CMK (cell line): Measurements from ENCODE around the gene CDRT4.
"Not testable (repeated sequence)": the region's sequence is repeated elsewhere in the genome, so short reads cannot be mapped to it uniquely, and the experiment has no call there.

Experiments used
- DNase-seq: peaks from one replicate; pipeline ENCODE4 v3.0.0-alpha.2; 2010; ENCODE audit warnings: low read depth

CDRT4 gene

DNA sequence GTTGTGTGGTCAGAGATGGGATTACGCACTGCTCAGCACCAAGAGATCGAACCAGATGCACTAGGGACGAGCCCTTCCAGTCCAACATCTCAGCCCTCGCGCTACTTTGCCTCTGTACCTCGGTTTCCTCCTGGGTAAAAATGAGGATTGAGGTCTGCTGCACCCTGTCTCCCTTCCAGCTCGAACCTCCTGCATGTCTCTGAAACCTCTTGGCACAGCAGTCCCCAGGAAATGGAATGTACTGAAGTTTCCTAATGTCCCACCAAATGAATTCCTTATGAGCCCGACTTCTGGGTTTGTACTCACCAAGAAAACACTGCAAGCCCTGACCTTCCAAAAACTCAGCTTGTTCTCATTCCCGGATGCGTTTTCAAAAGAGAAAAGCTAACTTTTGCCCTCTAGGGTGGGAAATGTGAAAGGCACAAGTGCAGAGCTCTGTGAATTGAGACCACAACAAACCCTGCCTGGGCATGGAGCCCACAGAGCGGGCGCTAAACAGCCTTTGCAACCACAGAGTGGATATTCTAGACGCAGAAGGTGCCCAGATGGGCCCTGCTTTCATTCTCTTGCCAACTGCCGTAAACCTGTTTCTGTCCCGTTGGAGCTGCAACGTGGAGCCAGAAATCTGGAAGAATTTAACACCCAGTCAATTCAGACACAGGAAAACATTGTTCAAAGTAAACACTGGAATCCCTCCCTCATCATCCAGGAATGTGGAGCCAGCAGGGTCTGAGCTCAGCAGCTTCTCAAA lies 10.3 kb downstream of the CDRT4 start:
- no peak for DNase-seq

DNA sequence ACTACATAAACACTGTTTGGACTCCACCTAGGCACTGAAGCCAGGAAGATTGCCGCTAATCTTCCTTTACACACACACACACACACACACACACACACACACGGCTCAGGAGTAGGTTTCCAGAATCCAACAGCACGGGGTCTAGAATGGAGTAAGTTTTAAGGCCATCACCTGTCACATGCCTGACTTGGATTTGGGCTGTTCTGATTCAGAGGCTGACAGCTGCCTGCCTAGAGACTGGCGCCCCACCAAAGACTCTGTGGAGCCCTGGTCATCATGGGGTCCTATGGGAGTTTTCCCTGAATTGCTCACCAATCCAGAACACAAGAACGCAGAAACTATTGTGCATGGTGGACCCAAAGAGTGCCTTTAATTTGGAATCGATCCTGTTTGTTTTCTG lies 10.9 kb downstream of the CDRT4 start:
- DNase-seq = no peak

DNA sequence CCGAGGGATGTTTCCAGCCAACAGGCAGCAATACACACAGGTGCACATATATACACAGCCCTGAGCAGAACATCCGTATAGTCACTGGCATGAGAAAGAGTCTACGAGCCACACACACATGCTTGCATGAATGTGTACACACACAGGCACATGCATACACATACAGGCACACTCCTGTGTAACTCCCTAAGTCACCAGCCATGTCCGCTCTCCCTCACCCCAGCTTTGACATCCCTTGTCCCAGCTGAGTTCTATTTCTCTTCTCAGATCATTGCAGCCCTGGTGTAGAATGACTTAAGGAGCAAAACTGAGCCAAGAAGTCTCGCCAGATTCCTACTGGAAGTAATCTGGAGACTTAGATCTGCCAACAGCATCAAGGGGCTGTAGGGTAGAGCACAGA lies 13.1 kb downstream of the CDRT4 start:
- no peak for DNase-seq

DNA sequence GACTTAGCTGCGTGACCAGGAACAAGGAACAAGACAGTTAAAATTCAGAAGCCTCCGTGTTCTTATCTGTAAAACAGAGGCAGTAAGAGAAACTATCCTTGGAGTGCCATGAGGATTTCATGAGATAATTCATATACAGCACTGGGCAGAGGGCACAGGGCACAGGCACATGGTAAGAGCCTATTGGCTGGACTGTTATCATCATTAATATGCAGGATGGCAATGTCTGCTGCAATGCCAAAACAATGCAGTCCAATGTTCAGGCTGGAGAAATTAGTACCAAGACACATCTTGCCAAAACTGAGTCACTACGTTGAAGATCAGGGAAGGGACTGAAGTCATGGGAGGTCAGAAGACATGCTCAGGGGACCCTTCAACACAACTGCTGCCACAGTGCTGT lies 13.6 kb downstream of the CDRT4 start:
- no peak for DNase-seq

DNA sequence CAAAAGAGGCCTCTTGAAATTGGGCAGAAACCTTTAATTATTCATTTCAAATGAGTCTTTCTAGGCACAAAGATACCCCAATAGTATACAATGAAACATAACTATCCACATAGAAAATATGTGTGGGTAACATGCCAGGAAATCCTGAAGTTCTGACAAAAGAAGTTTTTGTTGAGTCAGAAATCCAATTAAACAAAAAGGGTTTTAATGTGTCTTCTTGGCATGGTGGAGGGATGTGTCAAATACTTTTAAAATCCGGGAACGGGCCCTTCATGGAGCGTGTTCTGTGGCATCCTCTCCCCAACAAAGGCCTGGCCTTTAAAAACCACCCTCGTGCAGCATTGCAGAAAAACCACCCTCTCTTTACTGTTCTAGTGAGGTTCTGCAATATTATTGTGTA lies 14.2 kb downstream of the CDRT4 start:
- no peak for DNase-seq

DNA sequence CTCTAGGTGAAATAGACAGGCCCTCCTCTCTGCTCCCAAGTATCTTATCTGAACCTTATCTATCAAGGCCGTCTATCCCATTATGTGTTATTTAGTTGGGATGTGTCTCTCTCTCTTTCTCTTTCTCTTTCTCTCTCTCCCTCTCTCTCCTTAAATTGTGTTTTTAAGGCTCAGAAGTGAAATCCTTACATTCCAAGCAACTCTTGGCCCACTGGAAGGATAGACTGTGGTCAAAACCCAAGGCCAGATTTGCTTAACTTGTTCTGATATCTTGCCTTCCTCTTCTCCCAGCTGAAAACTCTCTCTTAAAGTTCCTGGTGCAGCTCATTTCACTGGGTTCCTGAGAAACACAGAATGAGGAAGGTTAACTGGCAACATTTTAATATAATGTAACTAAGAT lies 14.7 kb downstream of the CDRT4 start:
- DNase-seq = no peak

DNA sequence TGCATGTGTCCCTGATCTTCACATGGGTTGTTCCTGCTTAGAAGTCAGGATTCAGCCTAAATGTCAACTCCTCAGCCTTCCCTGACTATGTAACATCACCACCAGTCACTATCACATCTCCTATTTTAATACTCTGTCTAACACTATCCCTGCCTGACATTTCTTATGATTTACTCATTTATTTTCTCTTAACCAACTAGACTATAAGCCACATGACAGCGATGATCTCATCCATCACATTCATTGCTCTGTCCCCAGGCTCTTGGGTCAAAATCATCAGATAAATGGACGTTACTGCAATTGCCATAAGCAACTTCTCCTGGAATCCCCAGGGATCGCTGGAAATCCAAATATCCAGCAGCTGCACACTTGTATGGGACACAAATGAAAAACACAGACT lies 15.7 kb downstream of the CDRT4 start:
- no peak for DNase-seq

DNA sequence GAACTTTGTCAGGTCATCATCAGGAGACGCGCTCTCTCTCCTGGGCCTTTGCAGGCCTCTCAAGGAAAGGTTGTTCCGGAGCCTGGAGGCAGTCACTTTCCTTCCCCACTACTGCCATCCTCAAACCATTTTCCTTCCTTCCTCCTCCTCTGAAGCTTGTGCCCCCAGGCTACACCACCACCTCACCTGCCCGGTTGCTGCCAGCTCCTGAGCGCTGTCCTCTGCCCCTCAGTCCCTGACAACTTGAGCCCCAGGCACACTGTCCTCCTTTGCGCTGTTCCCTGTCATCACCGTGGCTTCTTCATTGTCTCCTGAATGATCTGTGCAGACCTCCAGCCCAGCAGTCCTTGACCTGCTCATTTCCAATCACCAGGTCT lies 18.9 kb downstream of the CDRT4 start:
- no peak for DNase-seq

DNA sequence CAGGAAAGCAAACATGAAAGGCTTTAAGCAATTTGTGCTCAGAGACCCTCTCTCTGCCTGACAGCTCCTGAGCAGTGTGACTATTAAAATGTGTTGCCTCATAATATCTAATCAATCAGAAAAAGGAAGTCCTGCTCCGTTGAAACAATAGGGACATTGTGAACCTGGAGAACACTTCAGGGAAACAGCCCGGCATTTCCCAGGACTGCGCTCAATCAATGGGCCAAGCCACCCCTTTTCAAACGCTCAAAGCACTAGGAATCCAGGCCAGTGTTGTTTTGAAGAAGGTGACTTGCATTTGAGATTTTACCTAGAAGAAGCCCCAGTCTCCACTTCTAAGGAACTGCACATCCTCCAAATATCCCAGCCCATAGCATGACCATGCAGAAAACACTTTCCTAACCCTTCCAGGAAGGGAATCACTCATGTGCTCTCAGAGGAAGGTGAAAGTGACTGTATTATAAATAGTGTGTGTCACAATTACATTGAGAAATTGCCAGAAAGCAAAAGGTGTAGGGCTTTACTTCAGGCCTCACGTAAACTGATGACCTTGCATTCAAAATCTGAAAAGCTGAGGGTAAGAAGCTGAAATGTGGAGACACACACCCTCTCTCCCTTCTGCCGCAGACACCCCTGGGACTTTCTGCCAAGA lies 19.4 kb downstream of the CDRT4 start:
- DNase-seq = no peak

DNA sequence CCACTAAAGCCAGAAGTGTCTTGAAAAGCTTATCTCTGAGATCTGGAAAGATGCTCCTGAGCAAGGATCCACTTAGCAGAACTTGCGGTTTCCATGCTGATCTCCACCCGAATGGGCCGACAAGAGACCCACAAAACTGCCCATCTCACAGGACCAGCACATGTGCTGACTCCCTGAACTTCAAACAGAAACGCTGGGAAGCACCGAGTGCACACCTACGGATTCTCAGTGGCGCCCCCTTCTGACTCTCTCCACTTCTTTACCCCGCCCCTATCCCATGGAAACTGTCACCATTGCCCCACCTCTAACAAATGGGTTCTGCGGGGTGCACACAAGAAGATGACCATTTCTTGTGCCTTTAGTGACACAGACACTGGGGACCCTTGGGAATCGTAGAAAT lies 21.4 kb downstream of the CDRT4 start:
- DNase-seq = peak; percentile 35

DNA sequence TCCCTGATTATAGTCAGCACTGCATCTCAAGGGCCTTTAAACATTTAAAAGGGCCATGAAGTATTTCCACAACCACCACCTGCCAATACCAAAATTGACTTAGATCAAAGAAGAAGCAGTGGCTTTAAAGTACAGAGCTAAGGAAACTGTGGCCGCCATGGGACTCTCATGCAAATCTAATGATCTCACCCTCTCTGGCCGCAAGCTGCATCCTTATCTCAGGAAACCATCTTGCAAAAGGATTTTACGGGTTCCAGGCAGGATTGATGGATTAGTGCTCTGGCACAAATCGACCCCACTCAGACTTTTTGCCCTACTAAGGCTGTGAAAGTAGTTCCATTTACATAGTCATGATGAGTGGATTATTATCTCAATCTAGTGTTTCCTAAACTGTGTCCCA lies 22.6 kb downstream of the CDRT4 start:
- DNase-seq = peak; percentile 50

DNA sequence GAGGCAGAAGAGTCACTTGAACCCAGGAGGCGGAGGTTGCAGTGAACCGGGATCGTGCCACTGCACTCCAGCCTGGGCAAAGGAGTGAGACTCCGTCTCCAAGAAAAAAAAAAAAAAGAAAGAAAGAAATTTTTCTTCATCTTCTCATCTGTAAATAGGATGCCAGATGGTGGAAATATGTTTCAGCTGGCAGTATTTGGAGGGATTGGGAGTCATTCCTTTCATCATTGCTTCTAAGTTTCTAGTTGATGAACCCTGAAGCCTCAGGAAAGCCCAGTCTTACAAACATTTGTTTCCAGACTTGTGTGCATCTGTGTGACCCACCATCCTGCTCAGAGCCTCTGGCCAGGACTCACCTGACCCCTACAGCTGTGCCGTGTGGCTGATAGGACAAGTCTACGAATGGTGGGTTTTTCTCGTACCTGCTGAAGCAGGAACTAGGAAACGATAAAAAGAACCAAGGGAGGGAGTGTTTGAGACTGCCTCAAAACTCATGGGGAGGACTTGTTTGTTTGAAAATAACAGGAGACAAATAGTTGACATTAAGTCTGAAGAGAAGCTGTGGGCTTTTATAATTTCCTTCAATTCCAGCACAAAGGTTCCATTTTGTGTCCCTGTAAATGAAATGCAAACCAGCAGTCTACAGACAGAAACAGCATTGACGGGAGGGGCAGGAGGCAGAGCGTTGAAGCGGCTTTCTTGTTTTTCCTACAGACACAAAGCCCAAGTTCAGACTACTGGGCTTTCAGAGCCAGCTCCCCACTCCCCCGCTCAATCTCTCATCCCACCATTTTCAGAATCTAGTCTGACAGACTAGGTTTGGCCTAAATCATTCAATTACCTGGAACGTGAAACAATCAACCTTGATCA lies 24.9 kb downstream of the CDRT4 start:
- DNase-seq = no peak

DNA sequence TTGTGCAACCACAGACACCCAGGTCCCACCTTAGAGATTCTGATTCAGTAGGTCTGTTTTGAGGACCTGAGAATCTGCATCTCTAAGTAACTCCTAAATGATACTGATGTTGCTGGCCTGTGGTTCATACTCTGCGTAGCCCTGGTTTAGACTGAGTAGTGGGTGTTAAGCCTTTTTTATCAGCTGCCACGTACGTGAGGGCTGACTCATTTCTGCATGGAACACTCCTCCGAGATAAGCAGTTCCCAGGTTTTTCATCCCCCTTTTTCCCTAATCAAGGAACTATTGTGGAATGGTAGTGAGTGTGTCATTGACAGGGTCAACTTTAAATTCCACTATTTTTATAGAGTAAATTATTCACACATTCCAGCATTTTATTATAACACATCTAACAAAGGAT lies 26.1 kb downstream of the CDRT4 start:
- no peak for DNase-seq

DNA sequence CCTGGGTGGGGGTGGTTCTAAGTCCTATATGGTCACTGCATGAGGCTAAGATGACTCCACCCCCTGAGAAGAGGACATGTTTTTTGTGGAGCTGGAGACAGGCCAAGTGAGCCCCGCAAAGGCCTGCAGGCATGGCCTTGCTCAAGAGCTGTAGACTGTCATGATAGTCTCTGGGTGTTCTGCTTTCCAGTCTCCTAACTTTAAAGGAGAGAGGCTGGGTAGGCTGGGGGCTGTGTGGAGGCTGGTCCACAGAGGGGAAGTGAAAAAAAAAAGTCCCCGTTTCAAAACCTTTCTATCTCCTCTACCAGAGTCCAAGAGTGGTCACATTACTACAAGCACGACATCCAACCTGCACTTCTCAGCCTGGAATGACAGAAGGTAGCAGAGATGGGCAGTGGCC lies 27.1 kb downstream of the CDRT4 start:
- no peak for DNase-seq

DNA sequence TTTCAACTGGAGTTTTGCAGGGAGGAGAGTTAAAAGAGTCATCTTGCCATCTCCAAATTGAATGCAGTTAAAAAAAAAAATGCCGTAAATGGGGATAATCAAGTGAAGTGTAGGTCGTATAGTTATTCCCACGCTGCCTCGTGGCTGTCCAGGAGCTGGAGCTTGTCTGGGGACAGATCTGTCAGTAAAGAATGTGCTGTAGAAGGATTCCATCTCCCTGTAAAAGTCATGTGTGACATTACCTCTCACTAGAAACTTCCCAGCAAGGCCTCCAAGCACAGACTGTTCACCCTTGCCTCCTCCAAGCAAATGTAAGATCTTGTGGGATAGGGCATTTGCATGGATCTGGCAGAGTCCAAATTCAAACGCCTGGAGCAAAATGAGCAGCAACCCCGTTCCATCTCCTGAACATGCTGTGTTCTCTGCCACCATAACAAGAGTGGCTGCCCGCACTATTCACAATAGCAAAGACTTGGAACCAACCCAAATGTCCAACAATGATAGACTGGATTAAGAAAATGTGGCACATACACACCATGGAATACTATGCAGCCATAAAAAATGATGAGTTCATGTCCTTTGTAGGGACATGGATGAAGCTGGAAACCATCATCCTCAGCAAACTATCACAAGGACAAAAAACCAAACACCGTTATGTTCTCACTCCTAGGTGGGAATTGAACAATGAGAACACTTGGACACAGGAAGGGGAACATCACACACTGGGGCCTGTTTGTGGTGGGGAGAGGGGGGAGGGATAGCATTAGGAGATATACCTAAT lies 28.0 kb downstream of the CDRT4 start:
- not testable (repeated sequence) for DNase-seq

DNA sequence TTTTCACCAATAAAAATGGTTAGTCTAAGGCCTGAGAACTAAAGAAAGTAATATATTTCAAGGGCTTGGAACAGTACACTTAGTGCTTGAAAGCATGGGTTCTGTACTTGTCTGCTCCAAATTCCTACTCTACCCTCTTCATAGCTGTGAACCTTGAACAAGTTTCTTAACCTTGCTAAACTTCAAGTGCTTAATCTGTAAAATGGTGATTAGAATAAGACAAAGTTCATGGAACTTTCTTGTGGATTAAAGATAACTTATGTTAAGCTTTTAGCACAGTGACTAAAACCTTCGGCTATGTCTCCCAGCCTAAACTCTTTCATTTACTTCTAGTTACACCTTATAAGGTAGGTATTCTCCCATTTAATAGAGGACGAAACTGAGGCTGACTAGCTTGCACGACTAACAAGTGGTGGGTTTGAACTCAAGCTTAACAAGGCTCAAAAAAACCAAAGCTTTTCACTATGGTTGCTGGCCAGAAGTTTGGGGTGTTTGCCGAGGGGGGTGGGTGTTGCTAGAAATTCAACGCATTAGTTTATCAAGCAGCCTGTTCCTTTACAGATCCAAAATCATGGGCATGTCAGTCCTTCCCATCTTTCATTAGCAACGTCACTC lies 28.8 kb downstream of the CDRT4 start:
- DNase-seq = no peak

DNA sequence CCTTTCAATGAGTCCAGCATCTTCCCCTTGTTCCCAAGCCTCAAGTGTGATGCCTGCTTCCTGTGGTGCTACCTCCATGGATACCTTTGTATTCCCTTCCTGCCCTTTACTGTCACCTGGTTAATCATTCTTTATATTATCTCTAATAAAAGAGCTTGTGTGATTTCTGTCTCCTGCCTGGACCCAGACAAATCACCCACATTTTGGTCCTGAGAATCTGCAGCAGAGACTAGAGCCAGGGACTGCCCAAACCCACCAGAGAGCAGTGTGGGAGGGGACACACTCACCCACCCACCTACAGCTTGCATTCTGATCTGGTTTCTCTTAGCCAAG lies 30.2 kb downstream of the CDRT4 start:
- no peak for DNase-seq

DNA sequence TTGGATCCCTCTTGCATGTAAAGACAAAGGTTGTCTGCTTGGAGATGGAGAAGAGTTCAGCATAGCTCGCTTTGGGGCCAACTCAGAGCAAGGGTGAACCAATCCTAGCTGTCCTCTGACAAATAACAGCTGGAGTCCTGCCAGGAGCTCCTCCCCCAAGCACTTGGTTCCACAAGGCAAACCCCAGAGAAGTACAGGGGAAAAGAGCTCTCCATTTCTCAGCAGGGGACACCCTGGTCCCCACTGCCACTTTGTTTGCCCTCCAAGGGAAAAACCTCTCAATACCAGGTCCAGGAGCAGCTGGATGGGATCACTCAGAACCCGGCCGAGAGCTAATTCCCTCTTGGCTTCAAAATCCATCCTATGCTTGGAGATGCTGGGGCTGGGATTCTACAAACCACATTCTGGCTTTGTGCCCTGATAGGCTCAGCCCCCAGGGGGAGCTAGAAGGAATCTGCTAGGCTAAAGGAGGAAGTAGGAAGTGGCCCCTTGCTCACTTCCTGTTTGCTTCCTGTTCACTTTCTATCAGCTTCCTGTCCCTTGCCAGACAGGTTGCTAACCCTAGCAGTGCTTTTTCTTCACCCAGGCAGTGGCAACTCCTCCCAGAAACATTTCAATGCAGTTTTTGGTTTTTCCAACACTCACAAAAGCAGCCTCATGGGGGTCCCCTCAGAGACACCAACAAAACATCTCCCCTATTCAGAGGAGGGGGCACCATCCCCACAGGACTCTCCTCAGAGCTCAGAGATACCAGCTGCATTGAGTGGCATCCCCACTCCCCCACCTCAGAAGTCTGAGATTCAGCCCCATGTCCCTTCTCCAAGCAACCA lies 30.7 kb downstream of the CDRT4 start:
- peak; percentile 65 for DNase-seq

DNA sequence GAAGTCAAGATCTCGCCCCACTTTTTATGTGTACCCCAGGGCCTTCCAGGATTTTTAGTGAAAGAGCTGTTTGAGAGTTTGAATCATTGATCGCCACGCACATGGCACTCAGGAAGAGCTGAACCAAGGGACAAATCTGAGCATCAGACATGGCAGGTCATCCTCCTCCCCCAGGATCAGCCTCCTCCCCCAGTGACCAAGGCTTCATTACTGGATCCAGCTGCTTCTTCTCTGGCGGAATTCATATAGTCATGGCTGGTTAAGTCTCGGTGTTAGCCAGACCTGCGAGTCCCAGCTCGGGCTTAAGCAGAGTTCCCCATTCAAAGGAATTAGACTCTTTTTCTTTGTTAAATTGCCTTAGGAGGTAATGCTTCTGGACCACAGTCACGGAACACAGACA lies 32.5 kb downstream of the CDRT4 start:
- no peak for DNase-seq

DNA sequence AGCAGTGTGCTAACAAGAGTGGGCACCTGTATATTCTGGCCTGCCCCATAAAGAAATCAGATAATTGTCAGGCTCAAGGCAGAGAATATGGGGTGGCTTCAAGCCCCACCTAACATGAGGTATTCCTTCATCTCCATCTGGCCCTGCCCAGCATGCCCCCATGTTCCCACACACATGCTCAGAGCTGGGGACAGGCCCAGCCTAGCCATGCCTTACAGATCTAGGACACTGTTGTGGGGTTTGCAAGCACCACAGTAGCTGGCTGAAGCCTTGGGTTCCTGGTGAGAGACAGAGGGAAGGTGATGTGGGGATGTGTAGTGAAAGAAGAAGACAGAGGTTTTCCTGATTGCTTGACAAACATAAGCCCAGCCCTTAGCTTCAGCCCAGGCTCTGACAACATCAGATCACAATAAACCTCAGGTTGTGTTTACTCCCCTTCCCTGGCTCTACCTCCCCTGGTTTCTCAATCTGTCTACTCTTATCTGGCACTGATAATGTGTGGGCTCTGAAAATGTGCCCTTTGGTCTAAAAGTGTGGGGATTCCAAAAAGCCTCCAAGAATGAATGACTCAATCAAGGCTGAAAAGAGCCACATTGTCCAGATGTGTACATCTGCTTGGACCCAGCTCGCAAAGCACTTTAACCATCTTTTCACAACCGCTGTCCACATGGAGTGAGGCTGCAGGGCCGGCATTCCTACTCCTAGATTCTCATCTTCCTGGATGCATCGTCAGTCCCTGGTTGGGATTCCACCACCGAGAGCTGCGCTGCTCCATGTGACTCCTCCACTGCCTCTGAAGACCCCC lies 34.4 kb downstream of the CDRT4 start:
- DNase-seq = no peak
